Activated T-cell treated with anti-CD3 and anti-CD28 coated beads for 1 hour (primary cell): ENCODE measurements around the gene MAPKAP1.

Experiments used
- DNase-seq: peaks from one replicate; pipeline ENCODE4 v3.0.0-alpha.2; 2020; ENCODE audit warnings: low read depth

The MAPKAP1 gene

GRCh38 chr9:125479846-125480615 is 227.0 kb downstream of the MAPKAP1 start:
- DNase-seq, result no peak

- DNase-seq, result no peak
Observed at GRCh38 chr9:125477089-125477544, 229.9 kb downstream of the MAPKAP1 start.

- no peak for DNase-seq
Observed at GRCh38 chr9:125476645-125477044, 230.4 kb downstream of the MAPKAP1 start.

- no peak for DNase-seq
Observed at GRCh38 chr9:125475385-125475784, 231.6 kb downstream of the MAPKAP1 start.

- DNase-seq, result no peak
Observed at GRCh38 chr9:125472926-125473701, 233.9 kb downstream of the MAPKAP1 start.

GRCh38 chr9:125472562-125472925 is 234.5 kb downstream of the MAPKAP1 start:
- DNase-seq, result no peak

GRCh38 chr9:125470767-125471580 is 236.0 kb downstream of the MAPKAP1 start:
- no peak for DNase-seq

- no peak for DNase-seq
Observed at GRCh38 chr9:125470189-125470588, 236.8 kb downstream of the MAPKAP1 start.

GRCh38 chr9:125468646-125469045 is 238.4 kb downstream of the MAPKAP1 start:
- no peak for DNase-seq

- DNase-seq, result no peak
Observed at GRCh38 chr9:125467116-125467740, 239.8 kb downstream of the MAPKAP1 start.

GRCh38 chr9:125466411-125466810 is 240.6 kb downstream of the MAPKAP1 start:
- DNase-seq, result no peak

- no peak for DNase-seq
Observed at GRCh38 chr9:125464591-125465385, 242.2 kb downstream of the MAPKAP1 start.

- no peak for DNase-seq
Observed at GRCh38 chr9:125463926-125464325, 243.1 kb downstream of the MAPKAP1 start.

- no peak for DNase-seq
Observed at GRCh38 chr9:125462861-125463291, 244.1 kb downstream of the MAPKAP1 start.

- no peak for DNase-seq
Observed at GRCh38 chr9:125461636-125462190, 245.3 kb downstream of the MAPKAP1 start.

- no peak for DNase-seq
Observed at GRCh38 chr9:125460883-125461635, 245.9 kb downstream of the MAPKAP1 start.

- no peak for DNase-seq
Observed at GRCh38 chr9:125460346-125460745, 246.7 kb downstream of the MAPKAP1 start.

- no peak for DNase-seq
Observed at GRCh38 chr9:125457357-125457756, 249.7 kb downstream of the MAPKAP1 start.

- no peak for DNase-seq
Observed at GRCh38 chr9:125455876-125456275, 251.1 kb downstream of the MAPKAP1 start.

GRCh38 chr9:125455132-125455531 is 251.9 kb downstream of the MAPKAP1 start:
- no peak for DNase-seq
